Left lung (tissue), 10 donors: ENCODE data around the gene ACAD10. TPM values are rescaled to one million over a fixed set of nuclear protein-coding genes. Genes with fewer than 3 reads are reported as not detected.

Source experiments
- ATAC-seq: fragments of 200-7000 bp; cut with Tn5 transposase; one replicate; pipeline ENCODE4 v1.9.1; 2020; ENCODE audit warnings: moderate library complexity
- DNase-seq, 4 donors: peaks; one replicate each; pipeline ENCODE4 v3.0.0-alpha.2; 2013 to 2020
- H3K27ac ChIP-seq, 2 donors: fragments of 200-600 bp; sonication (generic) in 1 of 2; one replicate each; pipeline versions ENCODE4 v1.5.0 to v1.8.0; 2020 to 2021
- H3K27me3 ChIP-seq, 2 donors: fragments of 200-600 bp; sonication (generic) in 1 of 2; one replicate each; pipeline versions ENCODE4 v1.5.0 to v1.8.0; 2020 to 2021
- H3K36me3 ChIP-seq, 2 donors: fragments of 200-600 bp; sonication (generic) in 1 of 2; one replicate each; pipeline versions ENCODE4 v1.5.0 to v1.8.0; 2020 to 2021
- H3K4me1 ChIP-seq, 2 donors: fragments of 200-600 bp; one replicate each; pipeline ENCODE4 v1.8.0; 2021
- H3K4me3 ChIP-seq, 2 donors: fragments of 200-600 bp; sonication (generic) in 1 of 2; one replicate each; pipeline versions ENCODE4 v1.5.0 to v1.8.0; 2020 to 2021; ENCODE audit warnings: mild to moderate bottlenecking in 1 of 2
- H3K9me3 ChIP-seq, 2 donors: fragments of 200-600 bp; sonication (generic) in 1 of 2; one replicate each; pipeline versions ENCODE4 v1.5.0 to v1.8.0; 2020 to 2021
- intact Hi-C, 2 donors: fragments of 100-400 bp; cut with DNase I; formaldehyde crosslinking; loops; one replicate each; pipeline versions ENCODE4 v1.11.2 to v1.14.2; 2022
- polyA plus RNA-seq, 6 donors: library from polyadenylated mRNA; unstranded; fragments of 120-200 nt; gene quantifications; one replicate each; pipeline ENCODE4 v1.2.1, GENCODE V29; 2013; ENCODE audit not compliant: insufficient read length in 6 of 6
- total RNA-seq, 2 donors: library from RNA; stranded (reverse); fragmentation: NEBNext Ultra II Directional; extraction: Animal tissue kit (Norgen Biotek cat#: 25700); gene quantifications; one replicate each; pipeline ENCODE4 v1.2.1, GENCODE V29; 2021
- TF ChIP-seq, protein P1 (sequence below), 2 donors: fragments of 200-600 bp; sonication (generic) in 1 of 2; IDR thresholded peaks; one replicate each; pipeline versions ENCODE4 v1.5.0 to v1.8.0; 2021; ENCODE audit warnings: antibody characterized with exemption in 2 of 2
- donor health status: DM: no; HTN: yes; CAD: no.
- donor health status: DM: no; HTN: no; CAD: no.

The ACAD10 gene
- total and polyA plus RNA-seq, 8 donors: 19.8 to 44.3 (median 36.9) TPM

DNA sequence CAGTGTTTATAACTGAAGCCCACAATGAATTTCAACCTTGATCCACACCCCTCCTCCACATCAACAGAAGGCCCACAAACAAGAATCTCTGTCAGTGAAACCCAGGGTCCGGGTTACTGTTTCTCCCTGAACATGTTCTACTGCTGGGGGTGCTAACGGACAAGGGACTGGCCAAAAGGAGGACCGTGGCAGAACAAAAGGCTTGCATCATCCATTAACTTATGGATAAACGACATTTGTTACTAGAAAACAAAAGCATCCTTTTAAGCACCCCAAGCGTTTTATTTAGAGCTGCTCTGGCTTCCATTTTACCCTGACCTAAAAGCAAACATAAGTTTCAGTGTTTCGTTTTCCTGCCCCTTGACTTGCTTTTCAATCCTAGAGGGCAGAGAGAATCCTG, 32.3 kb upstream of the ACAD10 start:
- Histone ChIP-seq H3K4me3 (no peak overlapping the region), H3K27me3 (no peaks in the 10 kb centered on the region), H3K4me1 (no peaks in the 10 kb centered on the region), H3K36me3 (peaks cover 0 to 100% of the 10 kb centered on the region in 2 donors), H3K27ac (no peak overlapping the region), H3K9me3 (no peaks in the 10 kb centered on the region)
- no peak for DNase-seq
- TF ChIP-seq, protein P1, sequence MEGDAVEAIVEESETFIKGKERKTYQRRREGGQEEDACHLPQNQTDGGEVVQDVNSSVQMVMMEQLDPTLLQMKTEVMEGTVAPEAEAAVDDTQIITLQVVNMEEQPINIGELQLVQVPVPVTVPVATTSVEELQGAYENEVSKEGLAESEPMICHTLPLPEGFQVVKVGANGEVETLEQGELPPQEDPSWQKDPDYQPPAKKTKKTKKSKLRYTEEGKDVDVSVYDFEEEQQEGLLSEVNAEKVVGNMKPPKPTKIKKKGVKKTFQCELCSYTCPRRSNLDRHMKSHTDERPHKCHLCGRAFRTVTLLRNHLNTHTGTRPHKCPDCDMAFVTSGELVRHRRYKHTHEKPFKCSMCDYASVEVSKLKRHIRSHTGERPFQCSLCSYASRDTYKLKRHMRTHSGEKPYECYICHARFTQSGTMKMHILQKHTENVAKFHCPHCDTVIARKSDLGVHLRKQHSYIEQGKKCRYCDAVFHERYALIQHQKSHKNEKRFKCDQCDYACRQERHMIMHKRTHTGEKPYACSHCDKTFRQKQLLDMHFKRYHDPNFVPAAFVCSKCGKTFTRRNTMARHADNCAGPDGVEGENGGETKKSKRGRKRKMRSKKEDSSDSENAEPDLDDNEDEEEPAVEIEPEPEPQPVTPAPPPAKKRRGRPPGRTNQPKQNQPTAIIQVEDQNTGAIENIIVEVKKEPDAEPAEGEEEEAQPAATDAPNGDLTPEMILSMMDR (IDR thresholded peaks at IDR 0.05): no peak
- intact Hi-C loops: no loop called here
- no peak for ATAC-seq

DNA sequence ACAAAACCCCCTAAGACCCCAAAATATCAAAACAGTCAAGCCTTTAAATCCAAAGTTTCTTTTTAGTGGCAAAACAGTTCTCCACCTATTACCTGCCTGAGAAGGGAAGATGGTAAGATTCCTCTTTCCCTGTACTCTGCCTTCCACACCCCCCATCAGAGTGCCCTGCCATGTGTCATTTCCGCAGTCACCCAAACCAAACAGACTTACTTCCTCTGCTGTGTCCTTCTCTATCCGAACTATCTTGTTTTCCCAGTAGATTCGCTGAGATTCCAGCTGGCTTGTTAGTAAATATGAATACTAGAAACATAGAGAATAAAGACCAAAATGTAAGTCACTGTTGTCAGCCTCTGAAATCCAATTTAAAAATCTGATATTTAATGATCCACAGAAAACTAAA, 30.5 kb upstream of the ACAD10 start:
- ATAC-seq (no peak), DNase-seq (no peak)
- intact Hi-C loops: no loop called here
- no peak overlapping the region for H3K27ac ChIP-seq
- H3K4me1 ChIP-seq: no peaks in the 10 kb centered on the region
- no peaks in the 10 kb centered on the region for H3K9me3 ChIP-seq
- TF ChIP-seq, protein P1 (IDR thresholded peaks at IDR 0.05): no peak
- peaks cover 3 to 100% of the 10 kb centered on the region in 2 donors for H3K36me3 ChIP-seq
- no peaks in the 10 kb centered on the region for H3K27me3 ChIP-seq
- no peak overlapping the region for H3K4me3 ChIP-seq

DNA sequence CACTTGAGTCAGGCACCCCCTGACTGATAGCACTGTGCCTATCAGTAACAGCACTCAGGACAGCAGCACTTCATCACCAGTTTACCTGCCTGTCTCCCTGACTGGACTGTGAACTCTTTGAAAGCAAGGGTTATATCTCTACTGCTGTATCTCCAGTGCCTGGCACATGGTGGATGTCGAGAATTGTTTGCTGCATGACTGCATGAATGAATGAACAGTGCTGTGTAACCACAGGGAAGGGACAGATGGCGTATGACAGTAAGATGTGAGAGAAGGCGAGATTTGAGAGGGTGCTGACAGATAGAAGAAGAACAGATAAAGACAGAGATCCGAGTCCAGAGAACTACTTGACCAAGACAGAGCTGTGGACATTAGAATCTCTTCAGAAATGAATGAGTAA, 29.8 kb upstream of the ACAD10 start:
- no peaks in the 10 kb centered on the region for H3K9me3 ChIP-seq
- intact Hi-C loops: no loop called here
- DNase-seq (no peak), ATAC-seq (no peak)
- H3K4me3 ChIP-seq: no peak overlapping the region
- TF ChIP-seq, protein P1 (IDR thresholded peaks at IDR 0.05): no peak
- no peaks in the 10 kb centered on the region for H3K4me1 ChIP-seq
- no peak overlapping the region for H3K27ac ChIP-seq
- H3K27me3 ChIP-seq: no peaks in the 10 kb centered on the region
- peaks cover 3 to 100% of the 10 kb centered on the region in 2 donors for H3K36me3 ChIP-seq

DNA sequence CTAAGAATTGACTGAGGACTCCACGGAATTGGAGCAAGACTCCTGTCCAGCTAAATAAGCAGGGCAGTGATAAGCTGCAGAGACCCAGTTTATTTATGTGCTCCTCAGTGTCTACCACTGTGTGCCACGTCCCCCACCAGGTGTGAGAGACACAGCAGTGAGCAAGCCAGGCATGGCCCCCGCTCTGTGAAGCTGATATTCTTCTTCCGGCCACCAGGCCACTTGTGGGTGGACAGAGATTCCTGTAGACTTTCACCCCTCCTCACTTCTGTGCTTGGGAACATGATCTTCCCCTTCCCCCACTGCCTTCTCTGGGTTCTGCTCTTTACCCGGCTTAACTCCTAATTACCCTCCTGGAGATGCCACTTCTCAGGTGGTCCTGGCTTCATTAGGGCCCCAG, 21.4 kb upstream of the ACAD10 start:
- peaks cover 0 to 98% of the 10 kb centered on the region in 2 donors for H3K36me3 ChIP-seq
- no peaks in the 10 kb centered on the region for H3K27me3 ChIP-seq
- TF ChIP-seq, protein P1 (IDR thresholded peaks at IDR 0.05): no peak
- H3K4me3 ChIP-seq: no peak overlapping the region
- ATAC-seq (no peak), DNase-seq (no peak)
- intact Hi-C loops: no loop called here
- no peaks in the 10 kb centered on the region for H3K9me3 ChIP-seq
- H3K27ac ChIP-seq: no peak overlapping the region
- no peaks in the 10 kb centered on the region for H3K4me1 ChIP-seq

DNA sequence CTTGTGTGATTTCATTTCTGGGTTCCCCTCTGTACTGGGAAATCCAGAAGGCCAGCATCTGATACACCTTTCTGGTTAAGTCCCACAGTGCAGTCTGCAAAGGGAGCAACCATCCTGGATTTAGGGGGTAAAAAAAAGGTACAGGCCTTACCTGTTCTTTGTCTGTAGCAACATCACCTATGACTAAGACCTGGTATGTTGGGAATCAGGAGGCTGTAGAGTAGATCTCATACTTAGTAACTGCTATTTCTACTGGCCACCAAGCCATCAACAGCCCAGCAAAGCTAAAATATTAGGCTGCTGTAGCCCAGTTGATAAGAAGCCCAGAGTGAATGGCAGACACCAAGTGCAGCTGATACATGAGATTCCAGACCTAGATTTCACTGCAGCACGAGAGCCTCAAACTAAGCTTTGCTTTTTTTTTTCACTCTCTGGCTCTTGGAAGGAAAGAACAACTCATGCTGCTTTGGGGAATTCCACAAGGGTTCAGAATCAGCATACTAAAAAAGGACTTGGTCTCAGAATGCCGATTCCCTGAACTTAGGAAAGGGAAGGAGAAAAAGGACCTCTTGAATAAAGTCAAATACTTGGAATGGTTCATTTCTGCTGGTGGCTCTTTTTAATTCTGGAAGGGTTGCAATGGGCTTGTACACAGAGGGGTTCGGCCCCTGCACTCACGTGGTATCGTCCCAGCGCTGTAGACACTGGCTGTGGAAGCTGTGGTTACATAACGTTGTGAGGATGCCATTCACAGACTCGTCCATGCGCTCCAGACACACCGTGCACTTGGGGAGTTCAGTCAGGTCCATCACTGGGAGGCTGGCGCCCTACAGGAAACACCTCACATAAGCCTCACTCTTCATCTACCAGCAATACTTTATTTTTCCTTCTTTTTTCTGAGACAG, 20.6 kb upstream of the ACAD10 start:
- TF ChIP-seq, protein P1 (IDR thresholded peaks at IDR 0.05): no peak
- Histone ChIP-seq H3K9me3 (no peaks in the 10 kb centered on the region), H3K4me1 (no peaks in the 10 kb centered on the region), H3K36me3 (peaks cover 0 to 98% of the 10 kb centered on the region in 2 donors), H3K27me3 (no peaks in the 10 kb centered on the region), H3K4me3 (no peak overlapping the region), H3K27ac (no peak overlapping the region)
- no peak for ATAC-seq
- intact Hi-C loops: no loop called here
- DNase-seq: no peak
